HG03175 (cell line): ENCODE data around the gene LDB2.

Experiments
- ATAC-seq: cut with Tn5 transposase; IDR thresholded peaks from one replicate; pipeline ENCODE4 v1.9.1; 2021; ENCODE audit warnings: mild to moderate bottlenecking, moderate library complexity; ENCODE audit not compliant: unreplicated experiment

The LDB2 gene

DNA sequence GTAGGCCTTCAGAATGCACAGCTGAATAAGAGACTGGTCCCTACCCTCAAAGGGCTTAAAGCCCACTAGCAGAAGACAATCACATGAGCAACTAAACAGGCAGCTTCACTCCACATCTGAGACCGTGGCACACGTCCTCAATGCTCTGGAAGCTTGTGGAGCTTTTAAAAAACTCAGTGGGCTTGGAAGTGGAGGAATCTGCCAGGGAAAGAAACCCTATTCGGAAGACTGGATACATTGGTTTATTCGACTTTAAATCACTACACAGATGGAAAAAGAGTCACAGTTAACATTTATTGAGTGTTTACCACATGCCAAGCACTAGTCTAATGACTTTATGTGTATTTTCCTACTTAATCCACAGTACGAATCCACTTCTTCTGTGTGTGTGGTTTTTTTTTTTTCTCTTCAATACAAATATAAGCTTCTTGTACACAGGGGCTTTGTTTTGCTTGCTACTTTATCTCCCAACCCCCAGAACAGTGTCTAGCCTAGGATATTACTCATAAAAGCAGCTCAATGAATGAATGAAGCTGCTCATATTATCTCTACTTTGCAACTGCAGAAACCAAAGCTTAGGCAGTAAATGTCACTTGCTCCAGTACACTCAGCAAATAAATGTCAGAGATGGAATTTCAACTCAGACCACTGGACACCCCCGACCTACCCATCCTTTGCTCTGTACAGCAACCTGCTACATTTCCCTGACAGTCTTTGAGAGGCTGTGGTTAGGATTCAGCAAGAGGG is 137.7 kb downstream of the LDB2 start:
- no peak for ATAC-seq

- ATAC-seq = no peak
These were observed 138.4 kb downstream of the LDB2 start for GRCh38 chr4:16759931-16760582.

DNA sequence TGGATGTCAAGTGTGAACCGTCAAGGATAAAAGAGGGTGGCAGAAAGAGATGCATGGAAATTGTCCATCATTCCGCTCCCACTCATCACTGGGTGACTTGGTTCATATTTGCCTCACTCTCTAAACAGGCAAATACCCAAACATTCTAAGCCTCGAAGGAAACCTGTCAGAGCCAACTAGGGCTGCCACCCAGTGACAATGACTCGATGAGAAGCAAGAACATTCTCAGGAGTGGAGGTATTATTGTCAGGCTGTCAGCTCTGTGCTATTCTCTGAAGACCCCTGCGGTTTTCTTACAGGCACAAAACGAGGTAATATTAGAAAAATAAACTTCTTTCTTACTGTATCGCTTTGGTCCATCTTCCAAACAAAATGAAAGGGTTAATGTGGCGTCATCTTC is 139.6 kb downstream of the LDB2 start:
- ATAC-seq = no peak

GRCh38 chr4:16758255-16758654 is 140.2 kb downstream of the LDB2 start:
- ATAC-seq = no peak

GRCh38 chr4:16757080-16757521 is 141.3 kb downstream of the LDB2 start:
- ATAC-seq = no peak

GRCh38 chr4:16754104-16754503 is 144.3 kb downstream of the LDB2 start:
- ATAC-seq = no peak

- ATAC-seq = no peak
These were observed 146.3 kb downstream of the LDB2 start for GRCh38 chr4:16752150-16752549.

- ATAC-seq = no peak
These were observed 147.4 kb downstream of the LDB2 start for GRCh38 chr4:16750882-16751642.

- no peak for ATAC-seq
These were observed 148.2 kb downstream of the LDB2 start for GRCh38 chr4:16750216-16750615.

- no peak for ATAC-seq
These were observed 152.6 kb downstream of the LDB2 start for GRCh38 chr4:16745887-16746286.

DNA sequence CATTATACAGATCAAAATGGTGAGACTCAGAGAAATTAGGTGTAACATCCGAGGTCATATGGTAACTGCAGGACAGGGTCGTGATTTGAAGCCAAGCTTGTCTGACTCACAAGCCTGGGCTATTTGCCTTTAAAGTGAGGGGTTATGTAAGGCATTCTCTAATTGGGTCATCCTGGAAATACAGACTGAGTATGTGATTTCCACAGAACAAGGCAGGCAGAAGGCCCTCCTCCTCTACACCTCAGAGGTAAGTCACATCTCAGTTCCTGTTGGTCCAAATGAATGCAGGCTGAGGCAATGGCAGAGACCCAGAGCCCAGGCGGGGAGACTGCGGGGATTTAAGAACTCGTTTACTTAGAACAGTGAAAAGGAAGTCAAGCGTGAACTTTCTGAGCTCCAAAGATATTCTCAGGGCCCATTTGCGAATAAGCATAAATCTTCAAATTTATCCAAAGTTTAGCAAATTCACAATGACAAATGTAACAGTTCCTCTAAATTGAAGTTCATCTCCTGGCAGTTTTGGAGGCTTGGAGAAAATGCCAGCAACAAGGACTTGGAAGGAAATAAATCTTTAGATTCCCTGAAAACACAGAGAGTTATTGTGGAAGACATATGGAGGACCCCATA is 153.3 kb downstream of the LDB2 start:
- ATAC-seq = no peak

- no peak for ATAC-seq
These were observed 157.2 kb downstream of the LDB2 start for GRCh38 chr4:16741287-16741686.

- ATAC-seq = no peak
These were observed 158.3 kb downstream of the LDB2 start for GRCh38 chr4:16739997-16740624.

DNA sequence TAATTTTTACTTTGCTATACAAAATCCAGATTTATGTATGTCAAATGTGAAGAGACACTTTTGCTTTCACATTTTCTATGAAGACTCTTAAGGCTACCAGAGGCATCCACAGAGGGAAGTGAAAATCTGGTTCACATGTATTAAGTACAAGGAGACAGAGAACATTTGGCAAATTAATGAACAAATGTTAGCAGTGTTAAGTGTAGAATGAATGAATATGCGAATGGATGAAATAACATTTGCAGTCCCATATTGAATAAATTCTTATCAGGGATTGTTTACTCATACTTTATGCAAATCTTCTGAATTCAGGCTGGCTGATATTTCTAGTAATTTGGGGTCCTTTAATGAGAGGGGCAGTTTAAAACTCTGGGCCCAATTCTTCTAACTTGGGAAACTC is 159.9 kb downstream of the LDB2 start:
- ATAC-seq = no peak

DNA sequence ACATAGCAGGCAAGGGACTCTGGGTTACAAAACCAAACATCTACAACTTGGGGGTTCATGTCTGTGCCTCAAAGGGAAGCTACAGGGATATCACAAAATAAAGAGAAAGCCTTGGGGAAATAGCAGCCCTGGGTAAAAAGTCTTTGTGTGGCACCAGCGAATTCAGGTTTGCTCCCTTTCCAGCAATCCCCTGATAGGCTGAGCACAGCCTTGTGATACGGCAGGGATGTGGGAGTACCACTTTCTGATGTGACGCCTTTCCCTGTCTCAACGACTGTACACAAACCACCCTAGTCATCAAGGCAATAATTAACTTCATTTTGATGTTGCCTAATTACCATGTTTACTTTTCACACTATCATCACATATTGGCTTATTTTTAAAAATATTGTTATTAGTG is 164.9 kb downstream of the LDB2 start:
- no peak for ATAC-seq

- no peak for ATAC-seq
These were observed 165.7 kb downstream of the LDB2 start for GRCh38 chr4:16732741-16733140.

DNA sequence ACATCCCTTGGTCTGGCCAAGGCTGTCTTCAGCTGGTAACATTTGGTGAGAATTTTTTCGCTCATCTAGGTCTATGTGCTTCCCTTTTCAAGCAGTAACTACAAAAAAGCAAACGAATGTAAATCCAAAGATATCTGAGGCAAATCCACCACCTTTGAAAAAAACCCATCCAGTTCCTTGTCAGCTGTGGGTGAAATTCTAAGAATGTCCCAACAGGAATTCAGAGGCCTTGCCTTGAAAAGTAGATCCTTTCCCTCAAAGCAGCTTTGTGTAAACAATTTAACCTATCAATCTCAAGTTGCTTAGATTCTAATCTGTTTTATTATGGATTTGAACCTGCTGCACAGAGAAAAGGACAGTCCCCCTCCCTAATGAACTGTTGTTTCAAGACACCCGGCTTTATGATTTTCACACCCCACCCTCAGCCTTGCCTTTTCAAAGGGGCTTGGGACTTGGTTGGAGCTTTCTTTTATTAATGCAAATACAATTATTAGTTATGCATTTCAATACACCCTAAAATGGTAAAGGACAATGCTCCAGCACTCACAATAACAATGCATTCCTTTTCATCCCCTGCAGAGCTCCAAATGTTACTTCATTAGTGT is 166.6 kb downstream of the LDB2 start:
- no peak for ATAC-seq

- no peak for ATAC-seq
These were observed 167.8 kb downstream of the LDB2 start for GRCh38 chr4:16730522-16731205.

DNA sequence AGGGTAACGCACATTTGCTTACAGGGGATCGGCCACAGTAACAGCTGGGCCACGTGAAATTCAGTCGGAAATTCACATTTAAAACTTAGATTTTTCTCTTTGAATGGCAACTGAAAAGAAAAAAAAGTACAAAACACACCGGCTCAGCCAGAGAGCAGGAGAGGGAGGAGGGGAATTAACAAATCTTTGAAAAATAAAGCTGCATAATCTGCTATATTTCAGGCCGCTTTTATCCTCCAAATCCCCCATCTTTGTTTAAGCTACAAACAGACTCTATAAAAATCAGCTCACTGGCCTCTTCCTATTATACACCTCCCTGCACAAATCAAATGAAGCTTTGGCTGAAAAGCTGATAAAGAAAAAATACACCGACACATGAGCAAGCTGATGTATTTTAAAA is 169.1 kb downstream of the LDB2 start:
- no peak for ATAC-seq

- no peak for ATAC-seq
These were observed 169.6 kb downstream of the LDB2 start for GRCh38 chr4:16728849-16729248.
